HepG2 (cell line): ENCODE results near the gene MSI2. TPM values are rescaled to one million over a fixed set of nuclear protein-coding genes. Genes with fewer than 3 reads are reported as not detected.
A peak's percentile ranks its signal among the peaks of the same experiment; 100 is the strongest.

Source experiments
- ATAC-seq: fragments of 200-7000 bp; cut with Tn5 transposase; 3 replicates; pipeline ENCODE4 v1.9.1; 2020; ENCODE audit warnings: mild to moderate bottlenecking, moderate library complexity
- BruUV-seq: library from RNA; stranded (reverse); fragments of 400-500 nt; replicated peaks from 2 replicates; lab custom pipeline; 2021; lab: Mats Ljungman, UMichigan
- CTCF ChIA-PET: fragments of 300-600 bp; formaldehyde crosslinking; extraction: SDS; loops from one replicate; lab custom pipeline; 2021; ENCODE audit warnings: low total read pairs, inconsistent platforms, low intra/inter-chr PET ratio; lab: Yijun Ruan, JAX
- POLR2A ChIA-PET: fragments of 350-600 bp; sonication (Branson Sonifier 250); formaldehyde crosslinking; loops from one replicate; lab custom pipeline; 2020; ENCODE audit warnings: antibody characterized with exemption, inconsistent platforms; lab: Yijun Ruan, JAX
- DNase-seq: peaks from one replicate; pipeline ENCODE4 v3.0.0-alpha.2; 2015; ENCODE audit warnings: low spot score
- FAIRE-seq: peaks from 3 replicates; lab custom pipeline; 2011; peaks lifted over from hg19 to GRCh38; lab: Jason Lieb, UNC
- H2AFZ ChIP-seq: one replicate; pipeline ENCODE4 v1.6.1; 2011; ENCODE audit warnings: low read length, inconsistent platforms
- H3K27ac ChIP-seq: fragments of 300-600 bp; 3 replicates; pipeline ENCODE4 v1.8.0; 2011; ENCODE audit warnings: mixed run types, mild to moderate bottlenecking, mixed read lengths, low read length, inconsistent platforms; ENCODE audit not compliant: insufficient read depth; ENCODE audit errors: extremely low read length
- H3K27me3 ChIP-seq, 2 experiments: fragments of 200-600 bp in 1 of 2; 2 replicates in 1 of 2; 3 replicates in 1 of 2; pipeline versions ENCODE4 v1.6.0 to v1.8.0; 2011; ENCODE audit warnings: low read length in 2 of 2, mild to moderate bottlenecking in 2 of 2, moderate library complexity in 2 of 2, inconsistent platforms in 1 of 2; ENCODE audit not compliant: insufficient read depth in 2 of 2, control insufficient read depth in 1 of 2
- H3K36me3 ChIP-seq, 2 experiments: fragments of 200-600 bp in 1 of 2; replicated peaks in 1 of 2; 2 replicates in 1 of 2; 3 replicates in 1 of 2; pipeline versions ENCODE4 v1.5.1 to v1.8.0; 2011; ENCODE audit warnings: low read length in 2 of 2, inconsistent platforms in 1 of 2; ENCODE audit not compliant: insufficient read depth in 2 of 2, control insufficient read depth in 1 of 2
- H3K4me1 ChIP-seq: 2 replicates; pipeline ENCODE4 v1.5.1; 2012; ENCODE audit warnings: low read length, inconsistent platforms; ENCODE audit not compliant: insufficient read depth
- H3K4me2 ChIP-seq: 2 replicates; pipeline ENCODE4 v1.6.0; 2011; ENCODE audit warnings: low read depth, low read length, inconsistent platforms
- H3K4me3 ChIP-seq, 3 experiments: fragments of 200-600 bp in 1 of 3; sonication (generic), shearing (Covaris generic) in 1 of 3; replicated peaks in 1 of 3; 2 replicates each; pipeline ENCODE4 v1.5.1; 2011 to 2016; ENCODE audit warnings: low read length in 3 of 3, inconsistent platforms in 2 of 3, low read depth in 2 of 3, mild to moderate bottlenecking in 2 of 3, control low read depth in 1 of 3, mixed read lengths in 1 of 3; ENCODE audit not compliant: insufficient read depth in 1 of 3
- H3K79me2 ChIP-seq: one replicate; pipeline ENCODE4 v1.6.1; 2011; ENCODE audit warnings: low read length, inconsistent platforms; ENCODE audit not compliant: insufficient read depth
- H3K9ac ChIP-seq: 2 replicates; pipeline ENCODE4 v1.6.0; 2011; ENCODE audit warnings: mild to moderate bottlenecking, low read depth, low read length, inconsistent platforms; ENCODE audit not compliant: insufficient read depth
- H3K9me3 ChIP-seq: 2 replicates; pipeline ENCODE4 v1.5.1; 2012; ENCODE audit warnings: mild to moderate bottlenecking, low read length
- H4K20me1 ChIP-seq: 2 replicates; pipeline ENCODE4 v1.6.0; 2011; ENCODE audit warnings: inconsistent platforms, mild to moderate bottlenecking, low read length, moderate library complexity; ENCODE audit not compliant: insufficient read depth
- HMGA1 ChIP-seq: sonication (generic); formaldehyde crosslinking; conservative IDR thresholded peaks from 2 replicates; pipeline ENCODE4 v1.4.0; 2020; ENCODE audit warnings: missing genetic modification reagents
- ISL2 ChIP-seq: sonication (generic); formaldehyde crosslinking; IDR thresholded peaks from 2 replicates; pipeline ENCODE4 v1.5.0; 2020; ENCODE audit warnings: missing genetic modification reagents
- KLF15 ChIP-seq: sonication (generic); formaldehyde crosslinking; IDR thresholded peaks from 2 replicates; pipeline ENCODE4 v1.8.1; 2023; ENCODE audit warnings: borderline replicate concordance, mild to moderate bottlenecking, inconsistent platforms, missing genetic modification reagents, mixed read lengths
- SMC3 ChIP-seq: IDR thresholded peaks from 2 replicates; pipeline ENCODE4 v1.6.1; 2011; ENCODE audit warnings: low read length, improper control_type of control experiment
- SRSF9 ChIP-seq: fragments of 200-400 bp; formaldehyde crosslinking; IDR thresholded peaks from 2 replicates; pipeline ENCODE4 v1.6.1; 2018; ENCODE audit warnings: borderline replicate concordance, mild to moderate bottlenecking, low read depth, low read length; ENCODE audit not compliant: insufficient read depth, poor library complexity, severe bottlenecking
- THAP9 ChIP-seq: sonication (generic); formaldehyde crosslinking; IDR thresholded peaks from 2 replicates; pipeline ENCODE4; 2020; ENCODE audit warnings: missing genetic modification reagents, mild to moderate bottlenecking, borderline replicate concordance
- YEATS4 ChIP-seq: sonication (generic); formaldehyde crosslinking; IDR thresholded peaks from 2 replicates; pipeline ENCODE4 v1.4.0; 2020; ENCODE audit warnings: missing genetic modification reagents, borderline replicate concordance
- ZFP41 ChIP-seq: sonication (generic); formaldehyde crosslinking; IDR thresholded peaks from 2 replicates; pipeline ENCODE4 v1.4.0; 2020; ENCODE audit warnings: mild to moderate bottlenecking, missing genetic modification reagents, borderline replicate concordance
- ZFYVE20 ChIP-seq: sonication (generic); formaldehyde crosslinking; IDR thresholded peaks from 2 replicates; pipeline ENCODE4 v1.8.0; 2023; ENCODE audit warnings: low read depth, mild to moderate bottlenecking, moderate library complexity, missing genetic modification reagents, borderline replicate concordance
- ZNF12 ChIP-seq: sonication (generic); formaldehyde crosslinking; IDR thresholded peaks from 2 replicates; pipeline ENCODE4 v1.5.0; 2020; ENCODE audit warnings: missing genetic modification reagents
- ZNF615 ChIP-seq: sonication (generic); formaldehyde crosslinking; IDR thresholded peaks from 2 replicates; pipeline ENCODE4 v1.5.0; 2020; ENCODE audit warnings: mild to moderate bottlenecking, missing genetic modification reagents, borderline replicate concordance
- ZSCAN9 ChIP-seq: IDR thresholded peaks from 2 replicates; pipeline ENCODE4 v1.6.1; 2016; ENCODE audit warnings: borderline replicate concordance
- WGBS: methylation state at CpG from one replicate; pipeline ENCODE4 v1.1.6; 2017; ENCODE audit warnings: low lambda C conversion rate; 5-methylcytosine and 5-hydroxymethylcytosine counted together
- in situ Hi-C: cut with HindIII; loops from 2 replicates; pipeline ENCODE4 v1.10.0; 2017; ENCODE audit warnings: low pct_unique_long_range_greater_than_20kb; ENCODE audit not compliant: extremely low pct_ligation_motif_present
- intact Hi-C: fragments of 100-400 bp; cut with micrococcal nuclease; formaldehyde crosslinking; loops from one replicate; pipeline ENCODE4 v1.10.0; 2022; ENCODE audit not compliant: unreplicated experiment
- polyA plus RNA-seq, 8 experiments: library from polyadenylated mRNA; depleted of rRNA in 3 of 8; stranded (reverse) in 7 of 8; unstranded in 1 of 8; fragments of >200 nt; fragmentation: Illumina TruSeq in 4 of 8; extraction: Trizol in 4 of 8; gene quantifications; 2 replicates each; pipeline versions ENCODE4 v1.2.1 to v1.2.3, GENCODE V29; 2011 to 2016; ENCODE audit warnings: low read depth in 4 of 8, missing spikeins in 1 of 8, mixed read lengths in 1 of 8; ENCODE audit not compliant: insufficient read depth in 1 of 8
- total RNA-seq, 5 experiments: library from RNA; depleted of rRNA; stranded (reverse); fragments of >200 nt; fragmentation: Illumina TruSeq; extraction: Trizol; gene quantifications; 2 replicates each; pipeline ENCODE4 v1.2.3, GENCODE V29; 2016; ENCODE audit warnings: low read depth in 1 of 5
- TF ChIP-seq, protein P1 (sequence below): sonication (generic); formaldehyde crosslinking; IDR thresholded peaks from 2 replicates; pipeline ENCODE4 v1.4.0; 2020; ENCODE audit warnings: mild to moderate bottlenecking, low read depth, missing genetic modification reagents
- TF ChIP-seq, protein P2 (sequence below): sonication (generic); formaldehyde crosslinking; IDR thresholded peaks from 2 replicates; pipeline ENCODE4 v1.4.0; 2020; ENCODE audit warnings: missing genetic modification reagents

Gene MSI2
- total and polyA plus RNA-seq, 2 of the 13 experiments (the other 11 are each of a cell fraction or from before 2014, with no cell fraction given) = 77.5 to 78.4 TPM

DNA sequence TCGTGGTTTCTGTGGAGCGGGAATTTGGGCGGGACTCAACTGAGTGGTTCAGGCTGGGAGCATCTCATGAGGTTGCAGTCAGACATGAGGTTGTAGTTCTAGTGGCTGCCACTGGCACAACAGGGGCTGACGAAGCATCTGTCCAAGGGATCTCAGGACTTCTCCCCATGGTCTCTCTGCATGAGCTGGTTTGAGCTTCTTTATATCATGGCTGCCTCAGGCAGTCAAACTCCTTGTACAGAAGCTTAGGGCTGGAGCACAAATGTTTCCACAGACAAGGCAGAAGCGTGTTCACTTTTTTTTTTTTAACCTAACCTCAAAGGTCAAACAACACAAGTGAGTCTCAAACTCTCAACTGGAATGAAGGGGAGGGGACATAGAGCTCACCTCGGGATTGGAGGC, 243.3 kb downstream of the MSI2 start:
- peak; percentile 15 for DNase-seq
- Histone ChIP-seq H3K4me1 (peaks cover 32% of the 10 kb centered on the region), H3K79me2 (peaks cover 11% of the 10 kb centered on the region), H3K9ac (no peak overlapping the region), H3K27me3 (no peaks in the 10 kb centered on the region), H3K9me3 (no peaks in the 10 kb centered on the region), H3K36me3 (peaks cover 0 to 5% of the 10 kb centered on the region in 2 experiments; a peak in 3 of 5 replicates), H4K20me1 (0 out of 2 replicates have a peak, but pooled peaks cover 4% of the 10 kb centered on the region), H3K4me2 (no peak overlapping the region), H3K4me3 (no peak overlapping the region), H3K27ac (no peak overlapping the region), H2AFZ (no peak overlapping the region)
- WGBS = 95% methylated on average over 6 of the region's 6 CpGs
- BruUV-seq = no TSS peak
- CTCF ChIA-PET = no interaction called here
- POLR2A ChIA-PET = interaction anchor here (0.7 to 1.7 kb wide), 3 partner anchors 18 to 92 kb away, joined by 3 to 6 read pairs (median 4); no protein-coding TSS in a partner anchor
- intact Hi-C loops (no loop called here), in situ Hi-C loops (no loop called here)
- FAIRE-seq = no peak
- ATAC-seq = peak; percentile 74
- TF ChIP-seq ZFYVE20 (CRISPR knock-in tag) (no peak), ZFP41 (CRISPR knock-in tag) (no peak), ZNF615 (no peak), HMGA1 (CRISPR knock-in tag) (no peak), THAP9 (CRISPR knock-in tag) (no peak), ZNF12 (no peak), YEATS4 (CRISPR knock-in tag) (no peak), SMC3 (no peak), ZSCAN9 (CRISPR knock-in tag) (no peak), ISL2 (no peak), SRSF9 (no peak), KLF15 (CRISPR knock-in tag) (no peak)
- TF ChIP-seq, protein P1, sequence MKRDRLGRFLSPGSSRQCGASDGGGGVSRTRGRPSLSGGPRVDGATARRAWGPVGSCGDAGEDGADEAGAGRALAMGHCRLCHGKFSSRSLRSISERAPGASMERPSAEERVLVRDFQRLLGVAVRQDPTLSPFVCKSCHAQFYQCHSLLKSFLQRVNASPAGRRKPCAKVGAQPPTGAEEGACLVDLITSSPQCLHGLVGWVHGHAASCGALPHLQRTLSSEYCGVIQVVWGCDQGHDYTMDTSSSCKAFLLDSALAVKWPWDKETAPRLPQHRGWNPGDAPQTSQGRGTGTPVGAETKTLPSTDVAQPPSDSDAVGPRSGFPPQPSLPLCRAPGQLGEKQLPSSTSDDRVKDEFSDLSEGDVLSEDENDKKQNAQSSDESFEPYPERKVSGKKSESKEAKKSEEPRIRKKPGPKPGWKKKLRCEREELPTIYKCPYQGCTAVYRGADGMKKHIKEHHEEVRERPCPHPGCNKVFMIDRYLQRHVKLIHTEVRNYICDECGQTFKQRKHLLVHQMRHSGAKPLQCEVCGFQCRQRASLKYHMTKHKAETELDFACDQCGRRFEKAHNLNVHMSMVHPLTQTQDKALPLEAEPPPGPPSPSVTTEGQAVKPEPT (CRISPR knock-in tag) = no peak
- TF ChIP-seq, protein P2, sequence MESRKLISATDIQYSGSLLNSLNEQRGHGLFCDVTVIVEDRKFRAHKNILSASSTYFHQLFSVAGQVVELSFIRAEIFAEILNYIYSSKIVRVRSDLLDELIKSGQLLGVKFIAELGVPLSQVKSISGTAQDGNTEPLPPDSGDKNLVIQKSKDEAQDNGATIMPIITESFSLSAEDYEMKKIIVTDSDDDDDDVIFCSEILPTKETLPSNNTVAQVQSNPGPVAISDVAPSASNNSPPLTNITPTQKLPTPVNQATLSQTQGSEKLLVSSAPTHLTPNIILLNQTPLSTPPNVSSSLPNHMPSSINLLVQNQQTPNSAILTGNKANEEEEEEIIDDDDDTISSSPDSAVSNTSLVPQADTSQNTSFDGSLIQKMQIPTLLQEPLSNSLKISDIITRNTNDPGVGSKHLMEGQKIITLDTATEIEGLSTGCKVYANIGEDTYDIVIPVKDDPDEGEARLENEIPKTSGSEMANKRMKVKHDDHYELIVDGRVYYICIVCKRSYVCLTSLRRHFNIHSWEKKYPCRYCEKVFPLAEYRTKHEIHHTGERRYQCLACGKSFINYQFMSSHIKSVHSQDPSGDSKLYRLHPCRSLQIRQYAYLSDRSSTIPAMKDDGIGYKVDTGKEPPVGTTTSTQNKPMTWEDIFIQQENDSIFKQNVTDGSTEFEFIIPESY (CRISPR knock-in tag) = no peak
